GM13977 (cell line): ENCODE data around the gene MAST4.

ENCODE experiments used
- DNase-seq: peaks from one replicate; pipeline ENCODE4 v3.0.0; 2012; ENCODE audit warnings: low spot score
- in situ Hi-C: fragments of 300-500 bp; cut with MboI; formaldehyde crosslinking; loops from one replicate; pipeline ENCODE4 v1.12.0; 2022; ENCODE audit warnings: low sequenced_read_pairs, low pct_unique_long_range_greater_than_20kb, mixed read lengths, inconsistent platforms; ENCODE audit not compliant: unreplicated experiment
- TF ChIP-seq, protein P1 (sequence below): IDR thresholded peaks from 2 replicates; pipeline ENCODE4 v1.5.1; 2012; ENCODE audit warnings: mild to moderate bottlenecking, control low read depth; ENCODE audit not compliant: insufficient read depth; ENCODE audit errors: extremely low read depth, missing control alignments

Gene MAST4

GRCh38 chr5:66769030-66769733 lies 173.0 kb downstream of the MAST4 start:
- TF ChIP-seq, protein P1, sequence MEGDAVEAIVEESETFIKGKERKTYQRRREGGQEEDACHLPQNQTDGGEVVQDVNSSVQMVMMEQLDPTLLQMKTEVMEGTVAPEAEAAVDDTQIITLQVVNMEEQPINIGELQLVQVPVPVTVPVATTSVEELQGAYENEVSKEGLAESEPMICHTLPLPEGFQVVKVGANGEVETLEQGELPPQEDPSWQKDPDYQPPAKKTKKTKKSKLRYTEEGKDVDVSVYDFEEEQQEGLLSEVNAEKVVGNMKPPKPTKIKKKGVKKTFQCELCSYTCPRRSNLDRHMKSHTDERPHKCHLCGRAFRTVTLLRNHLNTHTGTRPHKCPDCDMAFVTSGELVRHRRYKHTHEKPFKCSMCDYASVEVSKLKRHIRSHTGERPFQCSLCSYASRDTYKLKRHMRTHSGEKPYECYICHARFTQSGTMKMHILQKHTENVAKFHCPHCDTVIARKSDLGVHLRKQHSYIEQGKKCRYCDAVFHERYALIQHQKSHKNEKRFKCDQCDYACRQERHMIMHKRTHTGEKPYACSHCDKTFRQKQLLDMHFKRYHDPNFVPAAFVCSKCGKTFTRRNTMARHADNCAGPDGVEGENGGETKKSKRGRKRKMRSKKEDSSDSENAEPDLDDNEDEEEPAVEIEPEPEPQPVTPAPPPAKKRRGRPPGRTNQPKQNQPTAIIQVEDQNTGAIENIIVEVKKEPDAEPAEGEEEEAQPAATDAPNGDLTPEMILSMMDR = no peak
- in situ Hi-C loops = loop anchor here (10.0 kb wide), 1 partner anchor 464 kb away; no protein-coding TSS in a partner anchor
- DNase-seq = no peak

- DNase-seq = no peak
- in situ Hi-C loops = loop anchor here (10.0 kb wide), 1 partner anchor 465 kb away; no protein-coding TSS in a partner anchor
- TF ChIP-seq, protein P1 = peak; percentile 35
Measured at GRCh38 chr5:66769839-66770617, 173.8 kb downstream of the MAST4 start.

DNA sequence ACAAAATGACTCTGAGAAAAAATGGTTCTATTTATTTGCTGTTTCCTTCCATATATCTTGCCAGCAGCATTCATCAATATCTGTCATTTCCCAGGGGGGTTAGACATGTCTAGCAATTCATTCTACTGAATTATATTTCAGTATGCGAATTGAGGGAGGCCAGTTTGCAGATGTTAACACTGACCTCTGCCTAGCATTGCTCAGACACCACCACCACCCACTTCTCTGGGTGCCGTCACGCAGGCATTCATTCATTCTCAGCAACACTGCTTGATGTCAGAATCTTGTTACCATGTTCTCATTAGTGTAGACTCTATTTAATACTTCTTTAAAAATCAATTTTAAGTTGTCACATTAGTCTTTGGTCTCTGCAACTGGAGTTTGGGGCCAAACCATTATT lies 181.7 kb downstream of the MAST4 start:
- in situ Hi-C loops = no loop called here
- TF ChIP-seq, protein P1 = no peak
- DNase-seq = no peak

GRCh38 chr5:66779528-66779927 lies 183.3 kb downstream of the MAST4 start:
- in situ Hi-C loops = no loop called here
- TF ChIP-seq, protein P1 = no peak
- no peak for DNase-seq

- DNase-seq = no peak
- in situ Hi-C loops = no loop called here
- TF ChIP-seq, protein P1 = no peak
Measured at GRCh38 chr5:66788556-66788955, 192.4 kb downstream of the MAST4 start.

GRCh38 chr5:66789434-66789833 lies 193.2 kb downstream of the MAST4 start:
- in situ Hi-C loops = no loop called here
- no peak for DNase-seq
- TF ChIP-seq, protein P1 = no peak
